GM12892 (cell line): ENCODE results near the gene SMIM23.

Source experiments
- DNase-seq: peaks from one replicate; pipeline ENCODE4 v3.0.0; 2011; ENCODE audit not compliant: insufficient read length
- FAIRE-seq: peaks from 2 replicates; lab custom pipeline; 2011; peaks lifted over from hg19 to GRCh38; lab: Jason Lieb, UNC
- POLR2A ChIP-seq: IDR thresholded peaks from 2 replicates; pipeline ENCODE4 v1.6.1; 2011; ENCODE audit warnings: low read depth, low read length, control low read depth
- POLR2AphosphoS5 ChIP-seq: IDR thresholded peaks from 2 replicates; pipeline ENCODE4 v1.6.1; 2011; ENCODE audit warnings: low read depth, low read length, control low read depth
- TAF1 ChIP-seq: IDR thresholded peaks from 2 replicates; pipeline ENCODE4 v1.6.1; 2011; ENCODE audit warnings: low read depth, mild to moderate bottlenecking, control low read depth, low read length, borderline replicate concordance

The SMIM23 gene

DNA sequence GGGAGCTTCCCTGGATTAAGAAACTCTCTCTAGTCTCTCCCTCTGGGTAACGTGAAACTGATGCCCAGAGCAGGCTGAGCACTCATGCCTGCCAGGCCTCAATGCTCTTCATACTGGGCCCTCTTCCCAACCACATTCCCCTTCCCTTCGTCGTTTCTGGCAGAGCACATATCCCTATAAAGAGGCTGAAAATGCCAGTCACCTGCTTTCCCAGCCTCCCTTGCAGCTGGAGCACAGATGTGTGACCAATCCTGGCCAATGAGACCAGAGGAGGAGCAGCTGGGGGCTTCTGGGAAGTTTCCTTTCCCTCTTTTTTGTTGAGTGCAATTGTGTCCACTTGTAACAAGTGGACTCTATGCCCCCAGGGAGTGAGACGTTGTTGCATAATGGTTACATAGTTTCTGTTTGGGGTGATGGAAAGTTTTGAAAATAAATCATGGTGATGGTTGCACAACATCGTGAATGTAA is 30.2 kb upstream of the SMIM23 start:
- no peak for TF ChIP-seq POLR2AphosphoS5
- no peak for TF ChIP-seq TAF1
- TF ChIP-seq POLR2A = no peak
- FAIRE-seq = no peak

DNA sequence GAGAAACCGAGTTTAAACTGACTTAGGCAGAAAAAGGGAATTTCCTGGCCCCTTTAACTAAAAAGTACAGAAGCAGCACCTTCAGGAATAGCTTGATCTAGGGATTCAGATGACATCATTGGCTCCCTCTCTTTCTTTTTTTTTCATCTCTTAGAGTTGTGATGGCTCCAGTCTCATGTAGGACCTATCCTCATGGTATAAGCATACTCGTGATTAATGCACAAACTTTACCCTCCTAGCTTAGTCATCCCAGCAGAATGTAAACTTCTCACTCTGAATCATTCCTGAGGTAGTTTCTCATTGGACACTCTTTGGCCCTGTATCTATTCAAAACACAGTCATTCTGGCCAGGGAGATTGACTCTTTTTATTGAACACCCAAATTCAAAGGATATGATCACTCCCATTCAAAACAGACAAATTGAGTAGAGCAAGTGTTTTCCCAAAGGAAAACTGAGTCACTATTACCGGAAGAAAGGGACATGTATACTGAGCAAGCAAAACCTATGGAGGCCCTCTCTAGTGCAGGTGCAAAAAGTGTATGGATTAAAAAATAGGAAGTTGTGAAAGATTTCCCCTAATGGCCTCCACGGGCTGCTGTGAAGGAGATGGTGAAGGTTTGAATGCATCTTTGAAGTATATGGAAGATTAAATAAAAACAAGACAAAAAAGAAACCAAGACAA is 27.6 kb upstream of the SMIM23 start:
- no peak for FAIRE-seq

More for the DNA sequence above, 30.2 kb upstream of the SMIM23 start:
- no peak for DNase-seq

DNA sequence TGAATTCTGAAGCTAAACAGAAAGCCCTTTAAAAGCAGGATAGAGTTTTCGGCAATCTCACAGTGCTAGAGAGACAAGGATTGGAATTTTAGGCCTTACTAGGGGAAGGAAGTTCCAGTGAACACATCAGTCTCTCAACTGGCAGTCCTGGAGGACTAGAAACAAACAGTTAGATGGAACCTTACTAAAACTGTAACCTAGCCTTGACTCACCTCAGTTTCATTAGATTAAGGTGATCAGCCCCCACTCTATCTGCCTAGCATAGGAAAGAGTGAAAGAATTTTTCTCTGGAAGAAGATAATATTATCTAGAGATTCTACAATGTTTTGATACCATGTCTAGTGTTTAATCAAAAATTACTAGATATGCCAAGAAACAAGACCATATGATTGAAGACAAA is 25.8 kb upstream of the SMIM23 start:
- FAIRE-seq (no peak), DNase-seq (no peak)
- TF ChIP-seq TAF1 (no peak), POLR2A (no peak), POLR2AphosphoS5 (no peak)

More for the DNA sequence above, 27.6 kb upstream of the SMIM23 start:
- TF ChIP-seq TAF1 = no peak
- no peak for TF ChIP-seq POLR2AphosphoS5
- TF ChIP-seq POLR2A = no peak
- no peak for DNase-seq

GRCh38 chr5:171762021-171762608 is 23.5 kb upstream of the SMIM23 start:
- no peak for FAIRE-seq
- no peak for DNase-seq
- TF ChIP-seq POLR2A = no peak
- TF ChIP-seq POLR2AphosphoS5 = no peak
- no peak for TF ChIP-seq TAF1

GRCh38 chr5:171762903-171763302 is 22.7 kb upstream of the SMIM23 start:
- no peak for FAIRE-seq
- DNase-seq = no peak
- TF ChIP-seq POLR2A (no peak), TAF1 (no peak), POLR2AphosphoS5 (no peak)

- DNase-seq (no peak), FAIRE-seq (no peak)
Observed at GRCh38 chr5:171764265-171764664, 21.4 kb upstream of the SMIM23 start.

DNA sequence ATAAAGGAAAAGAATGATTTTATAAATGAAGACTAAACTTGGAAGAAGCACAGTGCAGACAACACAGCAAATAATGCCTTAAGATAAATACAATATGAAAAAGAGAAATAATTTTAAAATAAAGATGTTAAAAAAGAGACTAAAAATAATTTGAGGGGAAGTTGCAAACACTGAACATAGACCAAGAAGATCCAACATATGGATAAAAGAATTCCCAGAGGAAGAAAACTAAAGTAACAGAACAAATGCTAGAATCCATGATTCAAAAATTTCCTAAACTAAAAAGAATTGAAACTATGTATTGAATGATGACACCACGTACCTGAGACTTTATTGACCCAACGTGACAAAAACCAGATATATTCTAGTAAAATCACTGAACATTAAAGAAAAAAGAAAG is 18.7 kb upstream of the SMIM23 start:
- TF ChIP-seq TAF1 = no peak
- no peak for TF ChIP-seq POLR2A
- no peak for TF ChIP-seq POLR2AphosphoS5
- no peak for DNase-seq
- no peak for FAIRE-seq

More at GRCh38 chr5:171764265-171764664, 21.4 kb upstream of the SMIM23 start:
- TF ChIP-seq POLR2A (no peak), POLR2AphosphoS5 (no peak), TAF1 (no peak)

DNA sequence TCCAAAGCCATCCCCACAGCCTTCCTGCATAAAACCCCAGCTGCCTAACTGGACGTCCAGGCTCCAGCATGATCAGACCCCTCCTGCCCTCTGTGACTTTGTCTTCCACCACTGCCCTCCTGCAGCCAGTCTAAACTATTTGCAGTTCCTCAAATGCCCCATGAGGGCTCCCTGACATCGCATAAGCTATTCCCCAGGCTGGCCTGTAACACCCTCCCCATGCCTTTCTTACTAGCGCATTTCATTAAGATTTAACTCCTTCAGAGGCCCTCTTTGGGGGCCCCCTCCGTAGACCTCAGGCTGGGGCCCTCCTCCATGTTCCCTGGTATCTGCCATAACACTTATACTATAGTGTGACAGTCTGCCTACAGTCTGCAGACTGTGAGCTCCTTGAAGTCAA is 15.5 kb upstream of the SMIM23 start:
- TF ChIP-seq POLR2A (no peak), TAF1 (no peak), POLR2AphosphoS5 (no peak)
- FAIRE-seq = no peak
- no peak for DNase-seq

DNA sequence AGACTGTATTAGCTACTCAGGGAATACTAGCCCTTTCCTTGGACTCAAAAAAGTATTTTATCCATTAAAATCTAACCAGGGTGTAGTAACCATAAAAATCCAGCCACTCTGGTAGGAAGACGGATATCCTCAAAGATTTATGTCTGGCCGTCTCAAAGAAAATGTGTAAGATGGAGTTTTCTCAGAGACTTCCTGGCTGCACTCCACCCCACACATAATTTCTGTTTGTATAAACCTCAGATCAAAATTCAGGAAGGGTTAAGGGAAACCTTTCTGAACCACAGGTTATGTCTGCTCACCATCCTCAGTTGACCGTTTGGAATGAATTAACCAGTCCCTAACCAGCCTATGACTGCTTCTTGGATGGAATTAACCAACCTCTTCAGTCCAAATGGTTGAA is 13.8 kb upstream of the SMIM23 start:
- DNase-seq (no peak), FAIRE-seq (no peak)
- no peak for TF ChIP-seq POLR2AphosphoS5
- no peak for TF ChIP-seq POLR2A
- TF ChIP-seq TAF1 = no peak

- FAIRE-seq (no peak), DNase-seq (no peak)
Observed at GRCh38 chr5:171773106-171773505, 12.5 kb upstream of the SMIM23 start.

GRCh38 chr5:171774418-171774817 is 11.2 kb upstream of the SMIM23 start:
- FAIRE-seq (no peak), DNase-seq (no peak)
- TF ChIP-seq POLR2AphosphoS5 = no peak
- TF ChIP-seq POLR2A = no peak
- TF ChIP-seq TAF1 = no peak

More at GRCh38 chr5:171773106-171773505, 12.5 kb upstream of the SMIM23 start:
- TF ChIP-seq POLR2AphosphoS5 = no peak
- TF ChIP-seq POLR2A = no peak
- TF ChIP-seq TAF1 = no peak

DNA sequence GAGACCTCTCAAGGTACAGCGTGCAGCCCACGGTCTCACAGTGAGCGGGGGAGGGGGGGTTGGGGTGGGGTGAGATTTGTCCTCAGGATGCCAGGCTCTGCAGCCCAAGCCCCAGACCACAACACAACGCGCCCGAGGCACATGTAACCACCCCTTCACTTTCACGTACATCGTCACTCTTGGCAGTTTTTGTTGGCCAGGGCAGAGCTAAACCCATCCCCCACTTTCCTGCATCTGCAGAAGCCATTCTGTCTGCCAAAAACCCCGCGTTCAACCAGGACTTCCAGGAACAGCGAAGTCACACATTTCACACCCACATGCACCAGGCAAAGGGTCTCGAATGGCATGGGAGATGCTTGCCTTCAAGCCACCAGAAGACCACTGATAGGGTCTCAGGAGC is 9.4 kb upstream of the SMIM23 start:
- FAIRE-seq = no peak

More for the DNA sequence above, 9.4 kb upstream of the SMIM23 start:
- TF ChIP-seq TAF1 (no peak), POLR2A (no peak), POLR2AphosphoS5 (no peak)
- no peak for DNase-seq
